Measurements from ENCODE around the gene WDHD1. TPM values are rescaled to one million over a fixed set of nuclear protein-coding genes. Genes with fewer than 3 reads are reported as not detected.
A peak's percentile ranks its signal among the peaks of the same experiment; 100 is the strongest.
"Not testable (repeated sequence)": the region's sequence is repeated elsewhere in the genome, so short reads cannot be mapped to it uniquely, and the experiment has no call there.

WDHD1 gene
- polyA plus RNA-seq, 3 donors = 0.19 to 0.37 (median 0.30) TPM

GRCh38 chr14:55025948-55026347 is 951 bp downstream of the WDHD1 start:
- Histone ChIP-seq H2AFZ (ENCODE audit: insufficient read depth, low read depth, low read length, poor library complexity, severe bottlenecking) (peak overlapping the region; percentile 87), H3K36me3 (replicated peaks in 1 of 2; ENCODE audit: control insufficient read depth in 1 of 2, insufficient read depth in 2 of 2, low read length in 2 of 2) (peaks cover 0 to 4% of the 10 kb centered on the region in 2 donors), H4K20me1 (ENCODE audit: insufficient read depth, low read length) (peaks cover under 1% of the 10 kb centered on the region), H3K9ac (ENCODE audit: insufficient read depth, low read length, poor library complexity, severe bottlenecking) (peak overlapping the region; percentile 86), H3K27me3 (ENCODE audit: control insufficient read depth in 2 of 2, insufficient read depth in 2 of 2, low read length in 2 of 2) (no peaks in the 10 kb centered on the region), H3K79me2 (ENCODE audit: insufficient read depth, low read length) (peaks cover 74% of the 10 kb centered on the region), H3K4me1 (ENCODE audit: control insufficient read depth in 1 of 2, insufficient read depth in 2 of 2, low read length in 2 of 2) (peaks cover 21 to 35% of the 10 kb centered on the region in 2 donors), H3K4me2 (replicated peaks; ENCODE audit: extremely low read depth, low read length, poor library complexity, severe bottlenecking) (peak overlapping the region; percentile 90), H3K9me3 (replicated peaks in 1 of 2; ENCODE audit: control insufficient read depth in 1 of 2, insufficient read depth in 1 of 2, low read length in 2 of 2) (no peaks in the 10 kb centered on the region), H3K27ac (ENCODE audit: low read depth in 1 of 2, low read length in 2 of 2) (peak overlapping the region in 1 of 2 donors; percentile 94), H3K4me3 (replicated peaks in 1 of 3; ENCODE audit: low read depth in 2 of 3, low read length in 3 of 3) (peak overlapping the region in 1 of 3 experiments; percentile 94)
- intact Hi-C loops (cut with micrococcal nuclease) = no loop called here
- no peak for TF ChIP-seq CTCF (IDR thresholded peaks at IDR 0.05)
- H3K27ac Mint-ChIP-seq = peak overlapping the region in 4 of 7 donors; percentile 3 to 92 (median 79)
- no CpG with 5 or more reads among the region's 7 CpGs for WGBS (ENCODE audit: insufficient coverage)
- H3K4me3 Mint-ChIP-seq = peak overlapping the region; percentile 90 to 93
- DNase-seq = no peak
- peaks cover 38% of the 10 kb centered on the region for H3K4me1 Mint-ChIP-seq
- H3K36me3 Mint-ChIP-seq = peaks cover 3 to 4% of the 10 kb centered on the region in 2 donors
- no peaks in the 10 kb centered on the region for H3K9me3 Mint-ChIP-seq
- H3K27me3 Mint-ChIP-seq (ENCODE audit: low read depth in 3 of 3) = no peaks in the 10 kb centered on the region

- WGBS (ENCODE audit: insufficient coverage) = 100% methylated on average over 1 of the region's 5 CpGs
- intact Hi-C loops (cut with micrococcal nuclease); H3K27ac Mint-ChIP-seq: not testable (repeated sequence)
Observed at GRCh38 chr14:55024365-55024764, 2.5 kb downstream of the WDHD1 start.

More at GRCh38 chr14:55024365-55024764, 2.5 kb downstream of the WDHD1 start:
- H3K9me3 ChIP-seq (replicated peaks in 1 of 2; ENCODE audit: control insufficient read depth in 1 of 2, insufficient read depth in 1 of 2, low read length in 2 of 2); H3K4me3 ChIP-seq (replicated peaks in 1 of 3; ENCODE audit: low read depth in 2 of 3, low read length in 3 of 3); H3K27ac ChIP-seq (ENCODE audit: low read depth in 1 of 2, low read length in 2 of 2); DNase-seq; H4K20me1 ChIP-seq (ENCODE audit: insufficient read depth, low read length); H3K9me3 Mint-ChIP-seq; H3K4me3 Mint-ChIP-seq; H3K9ac ChIP-seq (ENCODE audit: insufficient read depth, low read length, poor library complexity, severe bottlenecking); H3K27me3 ChIP-seq (ENCODE audit: control insufficient read depth in 2 of 2, insufficient read depth in 2 of 2, low read length in 2 of 2); H3K36me3 Mint-ChIP-seq; H3K36me3 ChIP-seq (replicated peaks in 1 of 2; ENCODE audit: control insufficient read depth in 1 of 2, insufficient read depth in 2 of 2, low read length in 2 of 2); H3K27me3 Mint-ChIP-seq (ENCODE audit: low read depth in 3 of 3); H3K4me2 ChIP-seq (replicated peaks; ENCODE audit: extremely low read depth, low read length, poor library complexity, severe bottlenecking): not testable (repeated sequence)
- Histone ChIP-seq H3K4me1 (ENCODE audit: control insufficient read depth in 1 of 2, insufficient read depth in 2 of 2, low read length in 2 of 2) (peaks cover 21 to 42% of the 10 kb centered on the region in 2 donors), H2AFZ (ENCODE audit: insufficient read depth, low read depth, low read length, poor library complexity, severe bottlenecking) (peak overlapping the region; percentile 11), H3K79me2 (ENCODE audit: insufficient read depth, low read length) (peaks cover 62% of the 10 kb centered on the region)
- H3K4me1 Mint-ChIP-seq = peaks cover 40% of the 10 kb centered on the region
